COLO829 (cell line): ENCODE results near the gene BCL2L12.
"Not testable (repeated sequence)": the region's sequence is repeated elsewhere in the genome, so short reads cannot be mapped to it uniquely, and the experiment has no call there.

Experiments used
- DNase-seq: peaks from one replicate; pipeline ENCODE4 v3.0.0; 2012; ENCODE audit warnings: low spot score

Gene BCL2L12

GRCh38 chr19:49665351-49666119 is at the start of gene BCL2L12, which contains the start of gene IRF3:
Gene BCL2L12 (plus strand): TSS chr19:49665933. CDS start chr19:49666693, 760 bp downstream.
Gene IRF3 (minus strand): TSS chr19:49665857. CDS start chr19:49664838, 1,019 bp downstream.
- peak; percentile 100 for DNase-seq

- DNase-seq: no peak
Observed at GRCh38 chr19:49616532-49616931, 49.2 kb upstream of the BCL2L12 start.

- no peak for DNase-seq
Observed at GRCh38 chr19:49616945-49617344, 48.8 kb upstream of the BCL2L12 start.

GRCh38 chr19:49617860-49618259 is 47.9 kb upstream of the BCL2L12 start:
- DNase-seq: not testable (repeated sequence)

GRCh38 chr19:49624967-49625910 is 40.5 kb upstream of the BCL2L12 start:
- no peak for DNase-seq

- no peak for DNase-seq
Observed at GRCh38 chr19:49626226-49626625, 39.5 kb upstream of the BCL2L12 start.

GRCh38 chr19:49629659-49630058 is 36.1 kb upstream of the BCL2L12 start:
- no peak for DNase-seq

GRCh38 chr19:49631014-49631588 is 34.6 kb upstream of the BCL2L12 start:
- DNase-seq: no peak

- DNase-seq: no peak
Observed at GRCh38 chr19:49631610-49632192, 34.0 kb upstream of the BCL2L12 start.

- no peak for DNase-seq
Observed at GRCh38 chr19:49632576-49632975, 33.2 kb upstream of the BCL2L12 start.

- not testable (repeated sequence) for DNase-seq
Observed at GRCh38 chr19:49633273-49633672, 32.5 kb upstream of the BCL2L12 start.

- DNase-seq: no peak
Observed at GRCh38 chr19:49635530-49636232, 30.1 kb upstream of the BCL2L12 start.

GRCh38 chr19:49636233-49636932 is 29.4 kb upstream of the BCL2L12 start:
- no peak for DNase-seq

GRCh38 chr19:49637821-49638738 is 27.7 kb upstream of the BCL2L12 start:
- DNase-seq: peak; percentile 52

GRCh38 chr19:49639401-49640112 is 26.2 kb upstream of the BCL2L12 start:
- no peak for DNase-seq

- peak; percentile 98 for DNase-seq
Observed at GRCh38 chr19:49640113-49640898, 25.4 kb upstream of the BCL2L12 start, which contains the start of gene RRAS. Gene RRAS (minus strand): TSS chr19:49640143. CDS start chr19:49640098, 45 bp downstream.

- DNase-seq: peak; percentile 96
Observed at GRCh38 chr19:49641688-49642491, 23.8 kb upstream of the BCL2L12 start, which contains the start of gene SCAF1. Gene SCAF1 (plus strand): TSS chr19:49642209. CDS start chr19:49645027, 2,818 bp downstream.
